ENCODE measurements around the gene GLTP.

Gene GLTP

GRCh38 chr12:109876406-109876805 lies 3.9 kb downstream of the GLTP start:
- no peak for TF ChIP-seq CTCF (IDR thresholded peaks at IDR 0.05; ENCODE audit: borderline replicate concordance, insufficient read depth, low read depth, low read length)
- no peak overlapping the region for H3K4me3 ChIP-seq (ENCODE audit: low read depth, low read length)

- TF ChIP-seq CTCF (IDR thresholded peaks at IDR 0.05; ENCODE audit: borderline replicate concordance, insufficient read depth, low read depth, low read length), result no peak
- H3K4me3 ChIP-seq (ENCODE audit: low read depth, low read length), result no peak overlapping the region
Measured at GRCh38 chr12:109875572-109876131, 4.7 kb downstream of the GLTP start.

GRCh38 chr12:109873653-109874052 lies 6.7 kb downstream of the GLTP start:
- H3K4me3 ChIP-seq (ENCODE audit: low read depth, low read length), result no peak overlapping the region
- no peak for TF ChIP-seq CTCF (IDR thresholded peaks at IDR 0.05; ENCODE audit: borderline replicate concordance, insufficient read depth, low read depth, low read length)

- H3K4me3 ChIP-seq (ENCODE audit: low read depth, low read length), result no peak overlapping the region
- no peak for TF ChIP-seq CTCF (IDR thresholded peaks at IDR 0.05; ENCODE audit: borderline replicate concordance, insufficient read depth, low read depth, low read length)
Measured at GRCh38 chr12:109871668-109872314, 8.6 kb downstream of the GLTP start.

GRCh38 chr12:109870648-109871047 lies 9.7 kb downstream of the GLTP start:
- H3K4me3 ChIP-seq (ENCODE audit: low read depth, low read length), result no peak overlapping the region
- no peak for TF ChIP-seq CTCF (IDR thresholded peaks at IDR 0.05; ENCODE audit: borderline replicate concordance, insufficient read depth, low read depth, low read length)

- no peak overlapping the region for H3K4me3 ChIP-seq (ENCODE audit: low read depth, low read length)
- no peak for TF ChIP-seq CTCF (IDR thresholded peaks at IDR 0.05; ENCODE audit: borderline replicate concordance, insufficient read depth, low read depth, low read length)
Measured at GRCh38 chr12:109868182-109869051, 11.9 kb downstream of the GLTP start.
